IMR-90 (cell line): ENCODE measurements around the gene PLCB4.

Experiments
- CEBPB ChIP-seq: IDR thresholded peaks from 2 replicates; pipeline ENCODE4 v1.6.1; 2012; ENCODE audit warnings: low read depth, low read length, improper control_type of control experiment
- CTCF ChIP-seq: conservative IDR thresholded peaks from 2 replicates; pipeline ENCODE4 v1.5.1; 2012; ENCODE audit warnings: mild to moderate bottlenecking, low read depth, low read length, improper control_type of control experiment
- ELK1 ChIP-seq: fragments of 150-350 bp; IDR thresholded peaks from 2 replicates; pipeline ENCODE4 v1.6.1; 2016; ENCODE audit warnings: low read depth, mild to moderate bottlenecking, low read length, moderate library complexity, borderline replicate concordance
- POLR2A ChIP-seq: IDR thresholded peaks from 2 replicates; pipeline ENCODE4 v1.6.1; 2012; ENCODE audit warnings: mild to moderate bottlenecking, low read depth, low read length
- RAD21 ChIP-seq: IDR thresholded peaks from 2 replicates; pipeline ENCODE4 v1.6.1; 2012; ENCODE audit warnings: low read length, improper control_type of control experiment
- USF2 ChIP-seq: fragments of 150-350 bp; IDR thresholded peaks from 2 replicates; pipeline ENCODE4 v1.6.1; 2017; ENCODE audit warnings: mild to moderate bottlenecking, antibody characterized with exemption, low read length, low read depth

DNA sequence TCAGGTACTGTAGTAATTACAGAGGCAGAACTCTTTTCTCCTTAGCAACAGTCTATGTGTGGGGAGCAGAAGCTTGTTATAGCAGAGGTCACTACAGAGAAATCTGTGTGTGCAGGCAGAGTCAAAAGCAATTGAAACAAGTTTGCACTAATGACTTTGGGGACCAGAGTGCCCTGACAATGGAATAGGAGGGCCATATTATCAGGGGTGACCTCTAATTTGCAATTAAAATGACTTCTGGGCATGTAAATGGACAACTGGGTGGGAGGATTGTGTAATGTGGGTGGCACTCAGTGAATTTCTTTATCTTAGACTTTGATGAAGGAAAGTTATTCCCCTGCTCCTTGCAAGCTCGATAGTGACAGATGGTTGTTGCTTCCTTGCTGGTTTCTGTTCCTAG, 127.2 kb downstream of the PLCB4 start:
- TF ChIP-seq CTCF (no peak), CEBPB (peak; percentile 47; the same call in 1 of the 2 replicates), ELK1 (no peak), RAD21 (no peak), POLR2A (no peak), USF2 (no peak)
